Measurements from ENCODE around the gene SIPA1.
A peak's percentile ranks its signal among the peaks of the same experiment; 100 is the strongest.

Gene SIPA1

GRCh38 chr11:65607614-65608426, 30.1 kb upstream of the SIPA1 start:
- no peak overlapping the region for H3K4me3 ChIP-seq (ENCODE audit: low read depth, low read length)

DNA sequence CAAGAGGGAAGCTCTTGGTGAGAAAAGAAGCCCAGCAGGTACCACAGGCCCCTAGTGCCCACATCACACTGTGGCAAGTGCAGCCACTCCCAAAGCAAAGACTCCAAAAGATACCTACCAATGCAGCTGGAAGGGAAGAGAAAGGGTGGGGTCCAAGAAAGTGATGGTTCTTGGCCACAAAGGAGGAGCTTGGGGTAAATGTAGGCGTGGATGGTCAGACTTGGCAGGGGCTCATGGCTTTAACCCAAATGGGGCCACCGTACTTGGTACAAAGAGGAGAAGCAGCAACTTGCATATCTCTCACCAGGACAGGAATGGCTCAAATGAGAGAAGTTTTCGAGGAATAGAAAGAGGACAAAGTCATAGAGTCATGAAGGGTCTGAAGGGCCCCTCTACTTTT, 28.7 kb upstream of the SIPA1 start:
- H3K27ac ChIP-seq, result no peak overlapping the region
- H3K4me3 ChIP-seq (ENCODE audit: low read depth, low read length), result no peak overlapping the region
- no peaks in the 10 kb centered on the region for H3K36me3 ChIP-seq (ENCODE audit: control insufficient read depth, insufficient read depth, low read length)
- TF ChIP-seq CTCF (IDR thresholded peaks at IDR 0.05), result no peak
- H3K9ac ChIP-seq, result no peak overlapping the region
- H2AFZ ChIP-seq, result no peak overlapping the region
- no peaks in the 10 kb centered on the region for H3K79me2 ChIP-seq
- H3K4me1 ChIP-seq, result no peaks in the 10 kb centered on the region
- no peaks in the 10 kb centered on the region for H3K27me3 ChIP-seq (ENCODE audit: control insufficient read depth, insufficient read depth, low read length)
- H3K4me2 ChIP-seq (ENCODE audit: low read length), result no peak overlapping the region
- no peaks in the 10 kb centered on the region for H3K9me3 ChIP-seq (ENCODE audit: control insufficient read depth, low read length)

More at GRCh38 chr11:65607614-65608426, 30.1 kb upstream of the SIPA1 start:
- Histone ChIP-seq H3K79me2 (no peaks in the 10 kb centered on the region), H3K27ac (no peak overlapping the region), H2AFZ (no peak overlapping the region), H3K36me3 (ENCODE audit: control insufficient read depth, insufficient read depth, low read length) (no peaks in the 10 kb centered on the region), H3K4me2 (ENCODE audit: low read length) (no peak overlapping the region), H3K4me1 (no peaks in the 10 kb centered on the region), H3K27me3 (ENCODE audit: control insufficient read depth, insufficient read depth, low read length) (no peaks in the 10 kb centered on the region), H3K9me3 (ENCODE audit: control insufficient read depth, low read length) (no peaks in the 10 kb centered on the region), H3K9ac (no peak overlapping the region)
- TF ChIP-seq CTCF (IDR thresholded peaks at IDR 0.05), result no peak

GRCh38 chr11:65609665-65610064, 28.2 kb upstream of the SIPA1 start:
- Histone ChIP-seq H3K79me2 (no peaks in the 10 kb centered on the region), H3K27ac (peak overlapping the region; percentile 15), H3K9ac (no peak overlapping the region), H2AFZ (no peak overlapping the region), H3K4me1 (no peaks in the 10 kb centered on the region), H3K4me3 (ENCODE audit: low read depth, low read length) (no peak overlapping the region), H3K9me3 (ENCODE audit: control insufficient read depth, low read length) (no peaks in the 10 kb centered on the region), H3K4me2 (ENCODE audit: low read length) (no peak overlapping the region), H3K36me3 (ENCODE audit: control insufficient read depth, insufficient read depth, low read length) (no peaks in the 10 kb centered on the region), H3K27me3 (ENCODE audit: control insufficient read depth, insufficient read depth, low read length) (no peaks in the 10 kb centered on the region)
- TF ChIP-seq CTCF (IDR thresholded peaks at IDR 0.05), result no peak

- H3K36me3 ChIP-seq (ENCODE audit: control insufficient read depth, insufficient read depth, low read length), result no peaks in the 10 kb centered on the region
- no peaks in the 10 kb centered on the region for H3K79me2 ChIP-seq
- no peaks in the 10 kb centered on the region for H3K9me3 ChIP-seq (ENCODE audit: control insufficient read depth, low read length)
- H3K27me3 ChIP-seq (ENCODE audit: control insufficient read depth, insufficient read depth, low read length), result no peaks in the 10 kb centered on the region
- peak overlapping the region; percentile 54 for H3K27ac ChIP-seq
- H3K4me1 ChIP-seq, result no peaks in the 10 kb centered on the region
- no peak overlapping the region for H3K4me3 ChIP-seq (ENCODE audit: low read depth, low read length)
- TF ChIP-seq CTCF (IDR thresholded peaks at IDR 0.05), result no peak
- H2AFZ ChIP-seq, result no peak overlapping the region
- H3K9ac ChIP-seq, result no peak overlapping the region
- no peak overlapping the region for H3K4me2 ChIP-seq (ENCODE audit: low read length)
Observed at GRCh38 chr11:65610404-65610803, 27.5 kb upstream of the SIPA1 start.

All from parathyroid adenoma (tissue), 2 donors.